AG04449 (cell line): ENCODE measurements around the gene ZSWIM2.
"Not testable (repeated sequence)": the region's sequence is repeated elsewhere in the genome, so short reads cannot be mapped to it uniquely, and the experiment has no call there.

Experiments used
- CTCF ChIA-PET: fragments of 350-600 bp; formaldehyde crosslinking; extraction: SDS; loops from one replicate; lab custom pipeline; 2021; ENCODE audit warnings: antibody characterized with exemption; lab: Yijun Ruan, JAX
- POLR2A ChIA-PET: fragments of 400-600, 350-600 bp; formaldehyde crosslinking; extraction: SDS; loops from one replicate; lab custom pipeline; 2020; ENCODE audit warnings: antibody characterized with exemption, inconsistent platforms; lab: Yijun Ruan, JAX
- DNase-seq: peaks from one replicate; pipeline ENCODE4 v3.0.0-alpha.2; 2010; ENCODE audit warnings: low read depth, low spot score
- H3K4me3 ChIP-seq: 2 replicates; pipeline ENCODE4 v1.5.1; 2011; ENCODE audit warnings: low read depth, mild to moderate bottlenecking, control low read depth, low read length
- TF ChIP-seq, protein P1 (sequence below): IDR thresholded peaks from one replicate; pipeline ENCODE4 v1.5.1; 2011; ENCODE audit warnings: mild to moderate bottlenecking, moderate library complexity, low read length, control low read depth, inconsistent platforms; ENCODE audit not compliant: insufficient read depth; ENCODE audit errors: missing control alignments

Gene ZSWIM2

DNA sequence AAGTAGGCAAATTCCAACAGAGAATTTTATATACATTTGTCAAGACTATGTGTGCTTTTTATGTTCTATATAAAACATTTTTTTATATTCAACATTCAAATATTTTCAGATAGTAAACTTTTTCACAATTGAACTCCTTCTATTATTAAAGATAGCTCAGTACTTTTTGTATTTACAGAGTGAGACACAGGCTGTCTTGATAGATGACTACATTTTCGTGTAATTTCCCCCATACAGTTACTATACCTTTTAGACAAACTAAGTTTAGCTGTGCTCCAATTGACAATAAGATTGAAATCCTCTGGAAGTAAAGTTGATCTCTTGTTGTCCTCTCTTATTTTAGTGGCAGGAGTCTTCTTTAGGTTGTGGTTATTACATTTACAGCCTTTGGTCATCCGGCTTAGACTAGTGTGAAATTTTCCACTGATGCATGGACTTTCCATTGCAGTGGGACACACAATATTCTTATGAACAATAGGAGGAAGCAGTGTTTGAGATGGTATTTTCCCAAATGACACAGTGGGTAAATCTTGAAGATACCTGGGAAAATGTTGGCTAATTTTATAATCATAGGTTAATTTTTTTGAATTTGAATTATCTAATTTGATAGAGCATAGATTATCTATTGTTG lies 21.0 kb downstream of the ZSWIM2 start:
- ChIA-PET POLR2A (no interaction called here), CTCF (no interaction called here)
- TF ChIP-seq, protein P1, sequence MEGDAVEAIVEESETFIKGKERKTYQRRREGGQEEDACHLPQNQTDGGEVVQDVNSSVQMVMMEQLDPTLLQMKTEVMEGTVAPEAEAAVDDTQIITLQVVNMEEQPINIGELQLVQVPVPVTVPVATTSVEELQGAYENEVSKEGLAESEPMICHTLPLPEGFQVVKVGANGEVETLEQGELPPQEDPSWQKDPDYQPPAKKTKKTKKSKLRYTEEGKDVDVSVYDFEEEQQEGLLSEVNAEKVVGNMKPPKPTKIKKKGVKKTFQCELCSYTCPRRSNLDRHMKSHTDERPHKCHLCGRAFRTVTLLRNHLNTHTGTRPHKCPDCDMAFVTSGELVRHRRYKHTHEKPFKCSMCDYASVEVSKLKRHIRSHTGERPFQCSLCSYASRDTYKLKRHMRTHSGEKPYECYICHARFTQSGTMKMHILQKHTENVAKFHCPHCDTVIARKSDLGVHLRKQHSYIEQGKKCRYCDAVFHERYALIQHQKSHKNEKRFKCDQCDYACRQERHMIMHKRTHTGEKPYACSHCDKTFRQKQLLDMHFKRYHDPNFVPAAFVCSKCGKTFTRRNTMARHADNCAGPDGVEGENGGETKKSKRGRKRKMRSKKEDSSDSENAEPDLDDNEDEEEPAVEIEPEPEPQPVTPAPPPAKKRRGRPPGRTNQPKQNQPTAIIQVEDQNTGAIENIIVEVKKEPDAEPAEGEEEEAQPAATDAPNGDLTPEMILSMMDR: no peak
- H3K4me3 ChIP-seq: no peak overlapping the region
- no peak for DNase-seq

DNA sequence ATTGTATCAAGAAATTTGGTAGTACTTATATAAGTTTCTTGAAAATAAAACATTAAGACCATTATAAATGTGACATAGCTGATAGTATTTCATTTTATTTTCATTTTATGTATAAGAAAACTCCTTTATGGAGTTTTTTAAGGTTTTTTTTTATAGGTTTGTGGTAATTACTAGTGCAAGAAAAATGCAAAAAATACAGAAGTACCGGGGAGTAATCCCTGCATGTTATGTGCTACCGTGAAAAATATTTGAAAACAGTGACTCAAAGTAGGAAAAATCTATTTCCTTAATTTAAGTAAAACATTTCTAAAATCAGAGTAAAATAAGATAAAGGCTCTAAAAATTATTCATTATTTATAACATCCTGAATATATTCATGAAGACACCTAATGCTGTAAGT lies 21.6 kb downstream of the ZSWIM2 start:
- TF ChIP-seq, protein P1: no peak
- ChIA-PET CTCF (no interaction called here), POLR2A (no interaction called here)
- DNase-seq: peak; percentile 45
- no peak overlapping the region for H3K4me3 ChIP-seq

DNA sequence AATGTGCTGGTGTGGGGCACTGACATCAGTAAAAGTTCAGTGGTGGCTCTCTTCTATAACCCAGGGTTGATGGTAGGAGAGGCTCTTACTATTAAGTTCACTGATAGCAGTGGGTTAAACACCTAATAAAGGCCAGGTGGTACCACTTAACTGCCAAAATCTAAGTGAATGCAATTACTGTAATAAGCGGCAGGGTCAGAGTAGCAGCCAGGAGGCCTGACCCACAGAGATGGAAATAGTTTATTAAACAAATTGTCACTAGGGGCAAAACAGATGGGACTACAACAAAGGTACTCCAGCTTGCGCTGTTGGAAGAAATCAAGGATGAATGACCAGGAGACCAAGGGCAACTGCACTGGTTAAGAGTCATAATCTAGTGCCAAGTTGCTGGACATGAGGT lies 26.6 kb downstream of the ZSWIM2 start:
- no peak for DNase-seq
- CTCF ChIA-PET: no interaction called here
- POLR2A ChIA-PET: no interaction called here
- TF ChIP-seq, protein P1: no peak
- no peak overlapping the region for H3K4me3 ChIP-seq

DNA sequence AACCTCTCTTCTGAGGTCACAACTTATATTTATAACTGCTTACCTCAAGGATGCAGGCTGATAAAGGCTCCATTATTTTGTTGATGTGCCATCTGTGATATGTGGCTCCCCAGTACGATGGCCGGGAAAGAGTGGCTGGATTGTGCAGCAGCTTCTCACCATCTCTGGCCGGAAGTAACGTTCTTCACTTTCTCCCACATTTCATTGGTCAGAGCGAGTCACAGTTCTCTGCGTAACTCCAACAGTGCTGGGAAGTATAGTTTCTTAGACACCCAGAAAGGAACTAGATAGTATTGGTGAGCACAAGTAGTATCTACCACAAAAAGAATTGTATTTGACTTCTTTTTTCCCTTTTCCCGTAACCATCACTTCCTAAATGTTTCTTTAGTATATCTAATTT lies 28.7 kb downstream of the ZSWIM2 start:
- CTCF ChIA-PET: no interaction called here
- no peak overlapping the region for H3K4me3 ChIP-seq
- no peak for DNase-seq
- POLR2A ChIA-PET: no interaction called here
- TF ChIP-seq, protein P1: no peak

DNA sequence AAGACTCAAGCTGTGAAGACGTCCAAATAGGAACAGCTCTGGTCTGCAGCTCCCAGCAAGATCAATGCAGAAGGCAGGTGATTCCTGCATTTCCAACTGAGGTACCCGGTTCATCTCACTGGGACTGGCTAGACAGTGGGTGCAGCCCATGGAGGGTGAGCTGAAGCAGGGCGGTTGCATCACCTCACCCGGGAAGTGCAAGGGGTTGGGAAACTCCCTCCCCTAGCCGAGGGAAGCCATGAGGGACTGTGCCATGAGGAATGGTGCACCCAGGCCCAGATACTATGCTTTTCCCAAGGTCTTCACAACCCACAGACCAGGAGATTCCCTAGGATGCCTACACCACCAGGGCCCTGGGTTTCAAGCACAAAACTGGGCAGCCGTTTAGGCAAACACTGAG lies 37.2 kb downstream of the ZSWIM2 start:
- H3K4me3 ChIP-seq, DNase-seq, POLR2A ChIA-PET, CTCF ChIA-PET: not testable (repeated sequence)

DNA sequence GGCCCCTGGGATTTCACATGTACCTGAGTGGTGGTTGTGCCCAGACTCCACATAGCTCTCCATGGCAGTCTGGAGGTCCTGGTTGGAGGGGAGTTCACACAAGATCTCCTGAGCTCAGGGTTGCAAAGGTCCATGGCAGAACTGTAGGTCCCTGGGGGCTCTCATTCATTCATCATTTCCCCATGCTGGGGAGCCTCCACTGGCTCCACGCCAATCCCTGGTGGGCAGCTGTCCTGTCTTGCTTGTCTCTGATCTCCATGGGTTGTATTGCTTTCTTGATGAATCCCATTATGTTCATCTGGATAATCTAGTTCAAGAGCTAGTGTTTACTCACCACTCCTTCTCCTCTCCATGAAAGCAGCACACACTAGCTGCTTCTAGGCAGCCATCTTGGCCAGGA lies 42.4 kb downstream of the ZSWIM2 start:
- CTCF ChIA-PET: interaction anchor here (0.6 kb wide), 1 partner anchor 84 kb away, joined by 3 read pairs; no protein-coding TSS in a partner anchor
- TF ChIP-seq, protein P1: no peak
- POLR2A ChIA-PET: no interaction called here
- DNase-seq: no peak
- no peak overlapping the region for H3K4me3 ChIP-seq

DNA sequence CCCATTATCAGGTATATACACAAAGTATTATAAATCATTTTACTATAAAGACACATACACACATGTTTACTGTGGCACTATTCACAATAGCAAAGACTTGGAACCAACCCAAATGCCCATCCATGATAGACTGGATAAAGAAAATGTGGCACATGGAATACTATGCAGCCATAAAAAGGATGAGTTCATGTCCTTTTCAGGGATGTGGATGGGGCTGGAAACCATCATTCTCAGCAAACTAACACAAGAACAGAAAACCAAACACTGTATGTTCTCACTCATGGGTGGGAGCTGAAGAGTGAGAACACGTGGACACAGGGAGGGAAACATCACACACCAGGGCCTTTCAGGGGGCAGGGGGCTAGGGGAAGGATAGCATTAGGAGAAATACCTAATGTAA lies 50.4 kb downstream of the ZSWIM2 start:
- H3K4me3 ChIP-seq, CTCF ChIA-PET, DNase-seq, POLR2A ChIA-PET: not testable (repeated sequence)
